ENCODE results near the gene CAPN3. TPM values are rescaled to one million over a fixed set of nuclear protein-coding genes. Genes with fewer than 3 reads are reported as not detected.

Gene CAPN3
- total RNA-seq, 2 experiments from 2014 or later, result 8.2 to 8.7 TPM

GRCh38 chr15:42408178-42408577 is 48.9 kb downstream of the CAPN3 start:
- no peak for TF ChIP-seq CTCF (IDR thresholded peaks at IDR 0.05)
- CTCF ChIA-PET, result no interaction called here

GRCh38 chr15:42409011-42409410 is 49.7 kb downstream of the CAPN3 start:
- no peaks in the 10 kb centered on the region for H3K9me3 ChIP-seq (ENCODE audit: control insufficient read depth in 1 of 2, insufficient read depth in 1 of 2, low read length in 2 of 2)
- ATAC-seq (ENCODE audit: poor library complexity) (no peak), DNase-seq (no peak)
- no peak for TF ChIP-seq CTCF (IDR thresholded peaks at IDR 0.05)
- H3K4me1 Mint-ChIP-seq (ENCODE audit: low read depth), result no peaks in the 10 kb centered on the region
- H3K36me3 ChIP-seq (ENCODE audit: insufficient read depth, low read length), result peaks cover 26% of the 10 kb centered on the region
- H3K4me1 ChIP-seq (ENCODE audit: insufficient read depth, low read length), result no peaks in the 10 kb centered on the region
- no peak overlapping the region for H3K4me3 ChIP-seq (ENCODE audit: low read length)
- no peaks in the 10 kb centered on the region for H3K27me3 Mint-ChIP-seq
- peaks cover 31% of the 10 kb centered on the region for H3K36me3 Mint-ChIP-seq (ENCODE audit: low read depth)
- CTCF ChIA-PET, result no interaction called here
- intact Hi-C loops (cut with DNase I, micrococcal nuclease), result no loop called here
- no peaks in the 10 kb centered on the region for H3K9me3 Mint-ChIP-seq
- no peak overlapping the region for H3K27ac ChIP-seq (ENCODE audit: low read depth in 1 of 2, low read length in 2 of 2)
- H3K27me3 ChIP-seq (ENCODE audit: control insufficient read depth in 1 of 2, insufficient read depth in 2 of 2, low read length in 2 of 2), result no peaks in the 10 kb centered on the region
- POLR2A ChIA-PET, result no interaction called here
- no peak overlapping the region for H3K4me3 Mint-ChIP-seq
- H3K27ac Mint-ChIP-seq, result no peak overlapping the region

More at GRCh38 chr15:42408178-42408577, 48.9 kb downstream of the CAPN3 start:
- no peak for ATAC-seq (ENCODE audit: poor library complexity)
- Histone ChIP-seq H3K4me3 (ENCODE audit: low read length) (no peak overlapping the region), H3K27ac (ENCODE audit: low read depth in 1 of 2, low read length in 2 of 2) (no peak overlapping the region), H3K9me3 (ENCODE audit: control insufficient read depth in 1 of 2, insufficient read depth in 1 of 2, low read length in 2 of 2) (no peaks in the 10 kb centered on the region), H3K27me3 (ENCODE audit: control insufficient read depth in 1 of 2, insufficient read depth in 2 of 2, low read length in 2 of 2) (no peaks in the 10 kb centered on the region), H3K4me1 (ENCODE audit: insufficient read depth, low read length) (no peaks in the 10 kb centered on the region), H3K36me3 (ENCODE audit: insufficient read depth, low read length) (peaks cover 20% of the 10 kb centered on the region)
- intact Hi-C loops (cut with DNase I, micrococcal nuclease), result no loop called here
- Mint-ChIP-seq H3K36me3 (ENCODE audit: low read depth) (peaks cover 27% of the 10 kb centered on the region), H3K4me3 (no peak overlapping the region), H3K27ac (no peak overlapping the region), H3K27me3 (no peaks in the 10 kb centered on the region), H3K9me3 (no peaks in the 10 kb centered on the region), H3K4me1 (ENCODE audit: low read depth) (no peaks in the 10 kb centered on the region)
- POLR2A ChIA-PET, result interaction anchor here (0.5 kb wide), 1 partner anchor 47 kb away, joined by 3 read pairs; no protein-coding TSS in a partner anchor
- DNase-seq, result no peak

DNA sequence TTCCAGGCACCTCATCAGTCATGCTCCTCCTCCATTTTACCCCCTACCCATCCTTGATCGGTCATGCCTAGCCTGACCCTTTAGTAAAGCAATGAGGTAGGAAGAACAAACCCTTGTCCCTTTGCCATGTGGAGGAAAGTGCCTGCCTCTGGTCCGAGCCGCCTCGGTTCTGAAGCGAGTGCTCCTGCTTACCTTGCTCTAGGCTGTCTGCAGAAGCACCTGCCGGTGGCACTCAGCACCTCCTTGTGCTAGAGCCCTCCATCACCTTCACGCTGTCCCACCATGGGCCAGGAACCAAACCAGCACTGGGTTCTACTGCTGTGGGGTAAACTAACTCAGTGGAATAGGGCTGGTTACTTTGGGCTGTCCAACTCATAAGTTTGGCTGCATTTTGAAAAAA is 52.6 kb downstream of the CAPN3 start:
- CTCF ChIA-PET, result no interaction called here
- H3K4me3 ChIP-seq (ENCODE audit: low read length), result no peak overlapping the region
- ATAC-seq (ENCODE audit: poor library complexity) (no peak), DNase-seq (no peak)
- H3K9me3 Mint-ChIP-seq, result no peaks in the 10 kb centered on the region
- no peaks in the 10 kb centered on the region for H3K27me3 ChIP-seq (ENCODE audit: control insufficient read depth in 1 of 2, insufficient read depth in 2 of 2, low read length in 2 of 2)
- peaks cover 44% of the 10 kb centered on the region for H3K36me3 ChIP-seq (ENCODE audit: insufficient read depth, low read length)
- POLR2A ChIA-PET, result interaction anchor here (0.8 kb wide), 1 partner anchor 23 kb away, joined by 3 read pairs; no protein-coding TSS in a partner anchor
- no peak overlapping the region for H3K4me3 Mint-ChIP-seq
- no peaks in the 10 kb centered on the region for H3K9me3 ChIP-seq (ENCODE audit: control insufficient read depth in 1 of 2, insufficient read depth in 1 of 2, low read length in 2 of 2)
- no peak overlapping the region for H3K27ac ChIP-seq (ENCODE audit: low read depth in 1 of 2, low read length in 2 of 2)
- peaks cover 46% of the 10 kb centered on the region for H3K36me3 Mint-ChIP-seq (ENCODE audit: low read depth)
- H3K27ac Mint-ChIP-seq, result no peak overlapping the region
- no peak for TF ChIP-seq CTCF (IDR thresholded peaks at IDR 0.05)
- H3K4me1 Mint-ChIP-seq (ENCODE audit: low read depth), result no peaks in the 10 kb centered on the region
- intact Hi-C loops (cut with DNase I, micrococcal nuclease), result no loop called here
- H3K27me3 Mint-ChIP-seq, result no peaks in the 10 kb centered on the region
- H3K4me1 ChIP-seq (ENCODE audit: insufficient read depth, low read length), result no peaks in the 10 kb centered on the region
